ENCODE results near the gene CNPY2. TPM values are rescaled to one million over a fixed set of nuclear protein-coding genes. Genes with fewer than 3 reads are reported as not detected.
A peak's percentile ranks its signal among the peaks of the same experiment; 100 is the strongest.

CNPY2 gene
- total and polyA plus RNA-seq, 7 donors = 28.2 to 103 (median 60.1) TPM

DNA sequence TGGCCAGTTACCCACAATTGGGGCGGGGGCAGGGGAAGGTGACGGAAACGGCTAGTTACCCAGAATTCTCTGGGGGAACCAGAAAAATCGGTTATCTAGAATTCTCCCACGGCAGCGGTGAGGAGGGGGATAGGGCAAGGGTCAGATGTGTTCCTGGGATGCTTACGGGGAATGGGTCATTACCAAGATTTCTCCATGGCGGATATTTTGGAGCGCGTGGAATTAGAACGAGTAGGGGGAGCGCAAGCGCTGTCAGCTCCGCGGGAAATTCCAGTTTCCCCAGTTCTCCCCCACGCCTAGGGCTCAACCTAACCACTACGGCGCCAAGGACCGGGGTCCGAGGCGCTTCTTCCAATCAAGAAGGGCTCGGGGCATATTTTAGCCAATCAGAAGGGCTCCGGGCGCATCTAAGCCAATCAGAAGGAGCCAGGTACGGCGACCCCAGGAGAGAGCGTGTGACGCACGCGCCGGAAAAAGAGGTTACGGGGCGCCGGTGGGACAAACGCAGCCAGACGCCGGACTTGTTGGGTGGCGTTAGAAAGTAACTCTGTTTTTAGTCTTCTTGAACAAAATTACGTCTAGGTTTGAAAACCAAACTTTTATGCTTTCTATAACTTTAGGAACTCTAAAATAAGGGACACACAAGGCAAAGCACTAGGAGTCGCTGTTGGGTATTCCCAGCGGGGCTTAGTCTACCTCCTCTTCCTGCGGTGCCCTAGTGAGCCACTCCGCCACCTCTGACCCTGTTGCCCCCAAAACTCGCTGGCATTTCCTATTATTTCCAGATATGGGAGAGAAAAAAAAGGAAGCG, 18.1 kb upstream of the CNPY2 start, which contains the start of gene PAN2:
TSS of gene PAN2 (minus strand) at position 322 of the 811 bp plus-strand sequence. CDS start 906 bp downstream, outside the sequence.
- peak; percentile 99 for DNase-seq
- Histone ChIP-seq H3K27me3 (no peaks in the 10 kb centered on the region), H3K36me3 (peaks cover 0 to 5% (median 0%) of the 10 kb centered on the region in 4 donors), H3K27ac (peak within 1 kb of the TSS; percentile 88 to 96 (median 94)), H3K4me3 (peak within 1 kb of the TSS; percentile 38 to 71 (median 62)), H3K4me1 (peaks cover 0 to 22% (median 12%) of the 10 kb centered on the region in 4 donors), H3K9me3 (no peaks in the 10 kb centered on the region)
- WGBS, 2 donors = 0 to 1% methylated on average over 45 of the region's 45 CpGs
- TF ChIP-seq, protein P1, sequence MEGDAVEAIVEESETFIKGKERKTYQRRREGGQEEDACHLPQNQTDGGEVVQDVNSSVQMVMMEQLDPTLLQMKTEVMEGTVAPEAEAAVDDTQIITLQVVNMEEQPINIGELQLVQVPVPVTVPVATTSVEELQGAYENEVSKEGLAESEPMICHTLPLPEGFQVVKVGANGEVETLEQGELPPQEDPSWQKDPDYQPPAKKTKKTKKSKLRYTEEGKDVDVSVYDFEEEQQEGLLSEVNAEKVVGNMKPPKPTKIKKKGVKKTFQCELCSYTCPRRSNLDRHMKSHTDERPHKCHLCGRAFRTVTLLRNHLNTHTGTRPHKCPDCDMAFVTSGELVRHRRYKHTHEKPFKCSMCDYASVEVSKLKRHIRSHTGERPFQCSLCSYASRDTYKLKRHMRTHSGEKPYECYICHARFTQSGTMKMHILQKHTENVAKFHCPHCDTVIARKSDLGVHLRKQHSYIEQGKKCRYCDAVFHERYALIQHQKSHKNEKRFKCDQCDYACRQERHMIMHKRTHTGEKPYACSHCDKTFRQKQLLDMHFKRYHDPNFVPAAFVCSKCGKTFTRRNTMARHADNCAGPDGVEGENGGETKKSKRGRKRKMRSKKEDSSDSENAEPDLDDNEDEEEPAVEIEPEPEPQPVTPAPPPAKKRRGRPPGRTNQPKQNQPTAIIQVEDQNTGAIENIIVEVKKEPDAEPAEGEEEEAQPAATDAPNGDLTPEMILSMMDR (IDR thresholded peaks at IDR 0.05) = peak; percentile 40 to 55 (median 45)
- TF ChIP-seq POLR2AphosphoS5 (IDR thresholded peaks at IDR 0.05) (peak; percentile 90 to 93 (median 91)), POLR2A (IDR thresholded peaks at IDR 0.05) (peak; percentile 71 to 84), EP300 (IDR thresholded peaks at IDR 0.05) (peak in 1 of 4 donors; percentile 5)
- intact Hi-C loops (cut with DNase I) = loop anchor here (2.0 to 5.0 kb wide), 2 partner anchors 17 to 133 kb away; partner anchors contain the start of gene SPRYD4

DNA sequence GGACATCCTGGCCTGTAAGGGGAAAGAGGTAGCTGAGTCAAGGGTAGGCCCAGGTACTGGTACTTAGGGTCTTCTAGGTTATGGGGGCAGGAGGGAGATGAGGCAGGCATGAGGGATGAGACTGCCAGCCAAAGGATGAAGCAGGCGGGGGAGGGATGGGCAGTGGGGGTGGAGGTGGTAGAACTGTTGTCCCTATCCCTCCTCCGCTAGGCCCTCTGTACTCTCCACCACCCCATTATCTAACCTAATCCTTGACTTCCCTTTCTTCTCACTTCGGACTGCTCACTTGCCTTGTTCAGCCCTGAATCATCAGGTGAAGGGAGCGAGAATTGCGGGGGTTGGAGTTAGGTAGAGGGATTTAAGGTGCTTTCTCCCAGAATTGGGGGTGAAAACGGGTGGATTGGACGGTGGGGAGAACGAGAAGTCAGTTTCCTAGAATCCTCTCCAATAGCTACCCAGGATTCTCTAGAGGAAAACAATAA, 17.4 kb upstream of the CNPY2 start:
- peak overlapping the region; percentile 38 to 71 (median 62) for H3K4me3 ChIP-seq
- TF ChIP-seq EP300 (IDR thresholded peaks at IDR 0.05) (no peak), POLR2AphosphoS5 (IDR thresholded peaks at IDR 0.05) (no peak), POLR2A (IDR thresholded peaks at IDR 0.05) (no peak)
- TF ChIP-seq, protein P1 (IDR thresholded peaks at IDR 0.05) = no peak
- peaks cover under 1 to 8% (median 3%) of the 10 kb centered on the region in 4 donors for H3K36me3 ChIP-seq
- DNase-seq = no peak
- H3K27ac ChIP-seq = peak overlapping the region; percentile 88 to 96 (median 94)
- H3K27me3 ChIP-seq = no peaks in the 10 kb centered on the region
- H3K4me1 ChIP-seq = peaks cover 0 to 22% (median 12%) of the 10 kb centered on the region in 4 donors
- H3K9me3 ChIP-seq = no peaks in the 10 kb centered on the region
- intact Hi-C loops (cut with DNase I) = loop anchor here (2.0 to 5.0 kb wide), 2 partner anchors 16 to 134 kb away; partner anchors contain the start of gene SPRYD4
- 17 to 28% methylated on average over 8 of the region's 8 CpGs for WGBS, 2 donors

DNA sequence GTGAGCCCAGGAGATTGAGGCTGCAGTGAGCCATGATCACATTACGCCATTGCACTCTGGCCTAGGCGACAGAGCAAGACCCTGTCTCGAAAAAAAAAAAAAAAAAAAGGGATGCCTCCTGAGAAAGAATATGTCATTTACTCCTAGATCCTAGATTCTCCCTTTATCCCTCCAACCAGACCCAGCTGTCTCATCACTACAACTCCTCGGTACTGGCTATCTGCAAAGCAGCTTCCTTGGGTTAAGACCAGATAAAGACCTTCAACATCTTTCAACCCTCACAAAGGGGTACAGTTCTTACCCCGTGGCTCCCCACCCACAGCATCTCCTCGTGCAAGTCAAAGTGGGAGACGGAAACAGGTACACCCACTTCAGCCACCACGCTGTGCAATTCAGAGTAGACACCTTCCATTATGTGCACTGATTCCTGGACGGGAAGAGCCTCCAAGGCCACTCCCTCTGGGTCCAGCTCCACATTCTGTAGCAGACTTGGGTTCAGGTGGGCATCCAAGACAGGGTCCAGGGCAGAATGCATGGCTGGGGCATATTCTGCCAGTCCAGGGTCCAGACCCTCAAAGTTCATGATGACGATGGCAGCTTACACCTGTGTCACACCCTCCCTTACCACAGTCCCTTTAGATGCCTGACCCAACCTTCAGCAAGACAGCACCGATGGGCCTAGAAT, 16.9 kb upstream of the CNPY2 start:
- 90 to 92% methylated on average over 11 of the region's 11 CpGs for WGBS, 2 donors
- Histone ChIP-seq H3K36me3 (peaks cover 3 to 14% (median 7%) of the 10 kb centered on the region in 4 donors), H3K27me3 (no peaks in the 10 kb centered on the region), H3K27ac (peak overlapping the region; percentile 88 to 96 (median 94)), H3K4me3 (peak overlapping the region; percentile 38 to 71 (median 62)), H3K4me1 (peaks cover 0 to 22% (median 12%) of the 10 kb centered on the region in 4 donors), H3K9me3 (no peaks in the 10 kb centered on the region)
- intact Hi-C loops (cut with DNase I) = loop anchor here (2.0 to 5.0 kb wide), 2 partner anchors 16 to 135 kb away; partner anchors contain the start of gene SPRYD4
- DNase-seq = no peak
- TF ChIP-seq POLR2AphosphoS5 (IDR thresholded peaks at IDR 0.05) (no peak), POLR2A (IDR thresholded peaks at IDR 0.05) (no peak), EP300 (IDR thresholded peaks at IDR 0.05) (no peak)
- TF ChIP-seq, protein P1 (IDR thresholded peaks at IDR 0.05) = no peak

DNA sequence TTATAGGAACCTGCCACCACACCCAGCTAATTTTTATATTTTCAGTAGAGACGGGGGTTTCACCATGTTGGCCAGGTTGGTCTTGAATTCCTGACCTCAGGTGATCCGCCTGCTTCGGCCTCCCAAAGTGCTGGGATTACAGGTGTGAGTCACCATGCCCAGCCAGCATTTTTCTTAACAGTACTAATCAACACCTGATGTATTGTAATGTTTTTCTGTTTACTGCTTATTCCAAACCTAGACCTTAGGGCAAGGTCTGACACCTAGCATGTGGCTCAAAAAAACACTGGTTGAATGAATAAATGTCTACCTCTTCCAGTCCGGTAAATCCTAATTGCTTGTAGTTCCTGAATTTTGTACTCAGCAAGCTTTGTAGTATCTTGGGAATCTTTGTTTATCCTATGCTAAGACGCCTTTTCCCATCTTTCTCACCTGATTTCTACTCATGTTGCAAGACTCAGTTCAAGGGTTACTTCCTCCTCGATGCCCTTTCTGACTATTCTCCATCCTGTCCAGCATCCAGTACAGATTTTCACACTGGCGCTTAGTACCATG, 15.2 kb upstream of the CNPY2 start:
- TF ChIP-seq, protein P1 (IDR thresholded peaks at IDR 0.05) = no peak
- TF ChIP-seq POLR2AphosphoS5 (IDR thresholded peaks at IDR 0.05) (no peak), POLR2A (IDR thresholded peaks at IDR 0.05) (no peak), EP300 (IDR thresholded peaks at IDR 0.05) (no peak)
- Histone ChIP-seq H3K4me3 (no peak overlapping the region), H3K36me3 (peaks cover 3 to 31% (median 24%) of the 10 kb centered on the region in 4 donors), H3K9me3 (no peaks in the 10 kb centered on the region), H3K4me1 (peaks cover 0 to 22% (median 12%) of the 10 kb centered on the region in 4 donors), H3K27me3 (no peaks in the 10 kb centered on the region), H3K27ac (no peak overlapping the region)
- no peak for DNase-seq
- intact Hi-C loops (cut with DNase I) = loop anchor here (5.0 kb wide), 1 partner anchor 136 kb away; the partner anchor contains the start of gene SPRYD4
- 94 to 95% methylated on average over 7 of the region's 7 CpGs for WGBS, 2 donors
